Inflammatory macrophage treated with lipopolysaccharide for 1 hour (primary cell): ENCODE data around the gene KIF20B.

ENCODE experiments used
- DNase-seq, 2 donors: peaks; one replicate each; pipeline ENCODE4 v3.0.0-alpha.2; 2020 to 2022

The KIF20B gene, protein sequence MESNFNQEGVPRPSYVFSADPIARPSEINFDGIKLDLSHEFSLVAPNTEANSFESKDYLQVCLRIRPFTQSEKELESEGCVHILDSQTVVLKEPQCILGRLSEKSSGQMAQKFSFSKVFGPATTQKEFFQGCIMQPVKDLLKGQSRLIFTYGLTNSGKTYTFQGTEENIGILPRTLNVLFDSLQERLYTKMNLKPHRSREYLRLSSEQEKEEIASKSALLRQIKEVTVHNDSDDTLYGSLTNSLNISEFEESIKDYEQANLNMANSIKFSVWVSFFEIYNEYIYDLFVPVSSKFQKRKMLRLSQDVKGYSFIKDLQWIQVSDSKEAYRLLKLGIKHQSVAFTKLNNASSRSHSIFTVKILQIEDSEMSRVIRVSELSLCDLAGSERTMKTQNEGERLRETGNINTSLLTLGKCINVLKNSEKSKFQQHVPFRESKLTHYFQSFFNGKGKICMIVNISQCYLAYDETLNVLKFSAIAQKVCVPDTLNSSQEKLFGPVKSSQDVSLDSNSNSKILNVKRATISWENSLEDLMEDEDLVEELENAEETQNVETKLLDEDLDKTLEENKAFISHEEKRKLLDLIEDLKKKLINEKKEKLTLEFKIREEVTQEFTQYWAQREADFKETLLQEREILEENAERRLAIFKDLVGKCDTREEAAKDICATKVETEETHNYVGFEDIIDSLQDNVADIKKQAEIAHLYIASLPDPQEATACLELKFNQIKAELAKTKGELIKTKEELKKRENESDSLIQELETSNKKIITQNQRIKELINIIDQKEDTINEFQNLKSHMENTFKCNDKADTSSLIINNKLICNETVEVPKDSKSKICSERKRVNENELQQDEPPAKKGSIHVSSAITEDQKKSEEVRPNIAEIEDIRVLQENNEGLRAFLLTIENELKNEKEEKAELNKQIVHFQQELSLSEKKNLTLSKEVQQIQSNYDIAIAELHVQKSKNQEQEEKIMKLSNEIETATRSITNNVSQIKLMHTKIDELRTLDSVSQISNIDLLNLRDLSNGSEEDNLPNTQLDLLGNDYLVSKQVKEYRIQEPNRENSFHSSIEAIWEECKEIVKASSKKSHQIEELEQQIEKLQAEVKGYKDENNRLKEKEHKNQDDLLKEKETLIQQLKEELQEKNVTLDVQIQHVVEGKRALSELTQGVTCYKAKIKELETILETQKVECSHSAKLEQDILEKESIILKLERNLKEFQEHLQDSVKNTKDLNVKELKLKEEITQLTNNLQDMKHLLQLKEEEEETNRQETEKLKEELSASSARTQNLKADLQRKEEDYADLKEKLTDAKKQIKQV (N-terminal part only)

DNA sequence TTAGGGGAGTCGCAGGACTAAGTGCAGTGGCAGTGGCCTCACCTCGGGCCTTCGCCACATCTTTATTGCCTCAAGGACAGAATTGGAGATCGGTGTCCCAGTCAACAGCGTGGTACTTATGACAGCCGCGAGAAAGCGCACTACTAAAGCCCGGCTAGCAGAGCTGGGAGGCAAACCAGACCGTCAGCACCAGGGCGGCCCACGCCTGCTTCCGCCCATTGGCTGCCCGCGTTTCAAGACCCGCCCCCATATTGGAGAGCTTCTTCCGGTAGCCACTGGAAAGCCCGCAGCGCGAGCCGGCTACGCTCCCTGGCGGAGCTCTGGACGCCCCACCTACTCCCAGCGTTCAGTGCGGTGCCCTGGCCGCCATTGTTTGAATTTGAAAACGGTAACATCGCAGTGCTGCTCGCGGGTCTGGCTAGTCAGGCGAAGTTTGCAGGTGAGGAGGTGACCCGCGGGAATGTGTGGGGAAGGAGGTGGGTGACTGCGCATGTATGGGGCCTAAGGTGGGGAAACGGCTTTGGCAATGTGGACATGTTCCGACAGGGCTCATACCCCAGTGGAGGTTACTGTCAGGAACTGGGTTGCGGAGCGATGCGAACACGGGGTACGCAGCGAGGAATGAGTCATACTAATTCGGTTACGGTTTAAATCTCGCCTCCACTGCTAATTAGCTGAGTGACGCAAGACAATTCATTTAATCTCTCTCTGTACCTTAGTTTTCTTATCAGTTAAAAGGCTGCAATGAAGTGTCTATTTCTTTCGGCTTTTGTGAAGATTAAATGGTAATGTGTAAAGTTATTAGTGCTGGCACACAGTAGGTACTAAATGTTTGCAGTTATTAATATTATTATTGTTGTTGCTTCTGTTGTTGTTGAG is at the start of gene KIF20B:
TSS of gene KIF20B (plus strand) at position 349 of the 879 bp plus-strand sequence. CDS start 3,705 bp downstream, outside the sequence.
- DNase-seq, result peak; percentile 97 to 98

DNA sequence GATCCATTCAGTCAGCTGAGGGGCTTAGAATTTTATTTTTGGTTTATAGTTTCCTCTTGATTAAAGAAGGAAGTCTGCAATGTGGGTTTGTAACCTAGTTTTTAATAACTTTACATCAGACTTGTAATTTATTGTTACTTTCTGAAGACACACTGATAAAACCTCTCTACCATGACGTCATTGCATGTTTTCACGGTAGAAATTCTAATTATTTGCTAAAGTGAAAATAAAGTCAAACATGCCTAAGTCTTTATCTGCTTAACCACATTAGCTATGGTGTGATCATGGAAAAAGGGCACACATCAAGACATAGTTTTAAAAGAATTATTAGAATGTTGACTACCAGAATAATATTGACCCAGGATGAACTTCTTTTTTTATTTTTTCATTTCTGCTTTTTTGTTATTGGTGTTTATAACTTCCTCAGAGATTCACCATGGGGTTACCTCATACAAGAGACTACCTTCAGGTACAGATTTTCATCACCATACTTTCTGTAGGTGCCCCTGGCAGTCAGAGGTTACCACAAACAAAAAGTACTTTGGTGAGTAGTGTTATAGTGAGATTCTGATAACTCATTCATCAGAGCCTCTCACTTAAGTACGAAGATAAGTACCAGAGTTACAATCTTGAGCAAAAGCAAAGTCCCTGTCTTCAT is 49.3 kb upstream of the KIF20B start:
- DNase-seq, result no peak

DNA sequence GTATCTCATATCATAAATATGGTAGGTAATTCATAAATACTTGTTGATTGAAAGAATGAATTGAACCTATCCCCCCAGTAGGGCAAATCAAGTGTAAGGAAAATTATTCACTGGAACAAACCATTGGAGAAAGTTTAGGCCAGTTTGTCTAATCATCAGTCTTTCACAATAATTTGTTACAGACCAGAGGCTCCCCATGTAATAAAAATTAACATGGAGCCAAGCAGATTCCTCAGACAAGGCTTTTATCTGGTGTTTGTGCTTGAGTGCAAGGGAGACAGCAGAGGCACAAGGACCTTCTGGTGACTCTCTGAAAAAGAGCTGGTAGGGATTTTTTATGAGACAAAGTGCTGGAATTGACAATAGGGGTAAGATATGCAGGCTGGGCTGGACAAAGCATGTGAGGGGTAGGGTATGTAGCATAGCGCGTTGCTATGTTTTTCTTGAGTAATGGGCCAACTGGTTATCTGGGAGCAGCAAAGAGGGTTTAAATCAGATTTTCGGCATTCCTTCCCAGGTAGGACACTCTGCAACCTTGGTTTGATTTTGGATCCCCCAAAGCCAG is 48.5 kb upstream of the KIF20B start:
- no peak for DNase-seq

DNA sequence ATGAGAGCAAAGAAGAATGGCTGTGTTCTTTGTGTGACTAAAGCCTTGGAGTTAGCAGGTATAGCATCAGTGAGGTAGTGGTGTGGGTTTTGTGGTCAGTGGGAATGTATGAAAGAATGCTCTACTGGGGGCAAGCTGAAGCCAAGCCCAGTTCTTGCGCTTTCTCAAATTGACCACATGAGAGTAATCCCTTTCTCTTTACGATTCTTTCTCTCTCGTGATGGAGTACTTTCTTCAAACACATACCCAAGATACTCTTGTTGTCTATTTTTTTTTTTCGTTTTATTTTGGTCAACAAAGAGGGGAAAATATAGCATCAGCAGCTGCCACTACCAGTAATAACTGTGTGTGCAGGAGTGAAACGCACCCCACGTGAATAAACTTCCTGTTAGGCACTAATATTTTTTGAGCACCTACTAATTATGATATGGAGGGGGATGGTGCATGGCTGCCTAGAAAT is 48.0 kb upstream of the KIF20B start:
- no peak for DNase-seq

DNA sequence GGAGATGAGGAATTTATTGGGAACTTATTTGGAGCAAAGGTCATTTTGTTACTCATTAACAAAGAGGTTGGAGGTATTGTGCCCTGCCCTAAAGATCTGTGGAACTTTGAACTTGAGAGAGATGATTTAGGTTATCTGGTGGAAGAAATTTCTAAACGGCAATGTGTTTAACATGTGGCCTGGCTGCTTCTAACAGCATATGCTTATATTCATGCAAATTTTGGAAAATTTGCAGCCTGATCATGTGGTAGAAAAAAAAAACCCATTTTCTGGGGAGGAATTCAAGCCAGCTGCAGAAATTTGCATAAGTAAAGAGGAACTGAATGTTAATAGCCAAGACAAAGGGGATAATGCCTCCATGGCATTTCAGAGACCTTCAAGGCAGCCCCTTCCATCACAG is 45.7 kb upstream of the KIF20B start:
- DNase-seq, result peak; percentile 20 to 31

DNA sequence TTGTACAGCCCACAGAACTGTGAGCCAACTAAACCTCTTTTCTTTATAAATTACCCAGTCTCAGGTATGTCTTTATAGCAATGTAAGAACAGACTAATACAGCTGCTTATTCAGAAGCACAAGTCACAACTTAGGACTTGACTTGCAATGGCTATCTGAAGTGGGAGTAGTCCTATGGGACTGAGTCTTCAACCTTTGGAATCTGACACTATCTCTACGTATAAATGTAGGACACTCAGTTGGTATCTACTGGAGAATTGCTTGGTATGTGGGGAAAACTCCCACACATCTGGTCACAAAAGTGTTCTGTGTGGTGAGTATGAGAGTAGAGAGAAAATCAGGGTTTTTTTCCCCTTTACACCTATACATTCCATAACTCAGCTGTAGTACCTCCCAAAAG is 44.1 kb upstream of the KIF20B start:
- no peak for DNase-seq

DNA sequence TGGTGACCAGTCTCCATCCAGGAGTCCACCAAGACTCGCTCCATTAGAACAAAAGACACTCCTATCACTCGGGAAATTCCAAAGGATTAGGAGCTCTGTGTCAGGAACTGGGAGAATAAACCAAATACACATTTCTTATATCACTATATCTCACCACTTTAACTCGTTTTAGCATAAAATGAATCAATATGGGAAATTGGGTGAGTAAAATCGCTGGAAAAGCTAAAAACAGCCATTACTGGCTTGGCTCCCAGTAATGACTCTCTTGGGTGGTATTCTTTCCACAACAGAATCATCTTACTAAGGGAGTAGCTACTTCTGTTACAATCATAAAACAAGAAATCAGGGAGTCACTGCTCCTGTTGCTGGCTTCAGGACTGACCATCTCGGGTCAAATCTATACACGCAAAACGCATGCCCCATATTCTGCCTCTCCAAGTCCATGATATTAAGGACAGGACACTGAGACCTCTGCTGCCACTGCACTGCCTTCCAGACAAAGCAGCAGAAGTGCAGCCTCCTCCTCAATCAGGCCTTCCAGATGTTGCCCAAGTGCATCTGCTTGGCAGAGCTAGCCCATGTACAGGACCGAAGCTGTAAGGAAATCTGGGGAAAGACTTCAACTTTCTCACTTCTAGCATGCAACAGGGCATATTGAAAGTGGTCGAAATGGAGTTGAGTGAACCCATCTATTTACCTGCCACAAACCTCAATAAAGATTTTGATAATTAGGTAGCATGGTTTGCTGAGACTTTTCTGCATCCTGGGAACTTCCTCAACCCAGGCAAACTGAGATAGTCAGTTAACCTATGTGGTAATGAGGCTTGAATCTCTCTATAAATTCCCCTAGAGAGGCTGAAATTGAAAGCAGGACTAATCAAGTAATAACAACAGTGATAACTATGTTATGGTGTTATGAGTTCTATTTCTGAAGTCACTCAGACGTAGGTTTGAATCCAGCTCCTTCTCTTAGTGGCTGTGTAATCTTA is 42.0 kb upstream of the KIF20B start:
- no peak for DNase-seq

DNA sequence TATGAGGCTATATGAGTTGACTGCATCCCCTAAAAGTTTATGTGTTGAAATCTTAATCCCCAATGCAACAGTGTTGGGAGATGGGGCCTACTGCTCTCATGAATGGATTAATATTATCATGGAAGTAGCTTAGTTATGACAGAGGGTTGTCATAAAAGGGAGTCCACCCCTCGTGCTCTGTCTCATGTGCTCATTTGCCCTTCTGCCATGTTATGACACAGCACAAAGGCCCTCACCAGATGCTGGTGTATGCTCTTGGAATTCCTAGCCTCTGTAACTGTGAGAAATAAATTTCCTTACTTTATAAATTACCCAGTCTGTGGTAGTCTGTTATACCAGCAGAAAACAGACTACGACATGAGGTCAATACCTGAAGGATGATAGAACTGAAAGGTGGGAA is 38.8 kb upstream of the KIF20B start:
- no peak for DNase-seq

DNA sequence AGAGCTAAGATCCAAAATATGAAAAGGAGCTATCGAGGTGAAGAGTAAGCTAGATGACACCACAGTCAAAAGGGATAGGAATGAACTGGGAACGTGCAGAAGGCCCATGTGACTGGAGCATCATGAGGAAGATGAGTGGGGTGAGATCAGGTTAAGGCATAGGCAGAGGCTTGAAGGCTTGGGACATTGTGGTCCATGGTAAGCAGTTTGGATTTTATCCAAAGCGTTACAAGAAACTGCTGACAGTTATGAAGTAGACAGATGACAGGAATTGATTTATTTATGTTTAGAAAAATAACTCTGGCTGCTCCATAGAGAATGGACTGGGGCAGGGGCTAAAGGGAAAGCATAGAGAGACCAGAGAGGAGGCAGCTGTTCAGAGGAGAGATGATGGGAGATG is 38.2 kb upstream of the KIF20B start:
- DNase-seq, result no peak

DNA sequence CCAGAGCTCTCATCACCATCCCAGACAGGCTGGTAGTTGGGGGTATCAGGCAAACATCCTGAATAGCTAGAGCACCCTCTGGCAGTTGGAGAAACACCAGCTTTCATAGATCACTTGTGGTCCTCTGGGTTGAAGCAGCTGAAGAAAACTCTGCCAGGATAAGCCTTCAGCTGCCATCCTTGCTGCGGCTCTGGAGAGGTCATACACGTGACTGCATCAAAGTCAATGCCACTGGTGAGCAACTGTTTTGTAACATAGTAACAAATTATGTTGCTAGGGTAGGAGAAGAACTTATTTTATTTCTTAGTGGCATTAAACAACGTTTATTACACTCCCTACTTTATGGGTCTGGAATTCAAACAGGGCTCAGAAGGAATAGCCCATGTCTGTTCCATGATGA is 37.2 kb upstream of the KIF20B start:
- no peak for DNase-seq

DNA sequence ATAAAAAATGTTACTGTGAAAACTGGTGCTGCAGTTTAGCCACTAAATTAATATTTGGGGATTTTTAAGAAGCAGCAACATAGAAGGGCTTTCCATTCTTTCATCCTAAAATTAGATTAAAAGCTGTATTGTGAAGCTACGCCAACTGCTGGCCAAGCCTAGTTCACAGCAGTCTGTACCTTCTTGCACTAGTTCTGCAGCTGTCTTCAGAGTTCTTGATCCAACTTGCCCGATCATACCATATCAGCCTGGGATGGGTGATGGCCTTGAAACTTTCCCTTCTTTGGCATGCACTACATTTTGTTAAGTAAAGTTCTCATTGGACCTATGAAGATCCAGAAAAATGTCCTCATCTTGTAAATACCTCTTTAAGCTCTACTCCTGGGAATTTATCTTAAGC is 36.1 kb upstream of the KIF20B start:
- DNase-seq, result no peak

DNA sequence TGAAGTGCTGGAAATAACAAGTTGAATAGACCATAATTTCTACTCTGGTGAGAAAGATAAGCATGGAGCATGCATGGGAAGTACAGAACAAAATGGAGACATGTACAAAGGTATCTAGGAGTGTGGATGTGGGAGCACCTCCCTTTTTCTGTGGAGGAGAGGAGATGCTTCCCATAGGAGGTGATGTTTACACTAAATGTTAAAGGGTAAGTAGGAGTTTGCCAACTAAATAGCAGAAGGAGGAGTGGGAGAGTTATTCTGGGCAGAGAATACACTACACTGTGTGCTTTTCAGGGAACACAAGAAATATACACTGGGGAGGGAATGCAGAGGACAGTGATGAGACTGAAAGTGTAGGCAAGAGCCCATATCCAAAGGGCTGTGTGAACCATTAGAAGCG is 35.3 kb upstream of the KIF20B start:
- no peak for DNase-seq

DNA sequence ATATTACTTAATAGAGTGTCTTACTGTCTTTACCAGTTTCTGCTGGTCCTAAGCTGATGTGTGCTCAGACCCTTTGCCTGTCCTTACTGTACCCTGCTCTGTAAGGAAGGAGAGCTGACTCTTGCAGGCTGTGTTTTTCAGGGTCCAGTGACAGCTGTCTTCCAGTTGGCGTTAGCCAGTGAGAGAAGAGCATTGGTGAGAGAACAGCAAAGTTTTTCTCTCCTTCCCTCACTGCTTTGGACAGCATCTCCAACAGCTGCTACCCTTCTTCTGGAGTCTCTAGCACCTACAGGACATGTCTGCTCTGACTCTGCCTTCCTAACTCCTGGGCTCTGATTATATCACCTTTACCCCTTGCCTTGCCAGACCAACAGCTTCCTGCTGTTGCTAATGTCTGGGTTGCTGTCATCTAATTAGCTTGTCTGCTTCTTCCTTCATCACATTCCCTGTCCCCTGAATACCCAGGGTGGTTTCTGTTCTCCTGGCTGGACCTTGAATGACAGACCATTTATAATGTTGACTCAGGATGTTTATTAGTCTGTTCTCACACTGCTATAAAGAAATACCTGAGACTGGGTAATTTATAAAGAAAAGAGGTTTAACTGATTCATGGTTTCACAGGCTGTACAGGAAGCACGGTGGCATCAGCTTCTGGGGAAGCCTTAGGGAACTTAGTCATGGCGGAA is 32.9 kb upstream of the KIF20B start:
- DNase-seq, result no peak

DNA sequence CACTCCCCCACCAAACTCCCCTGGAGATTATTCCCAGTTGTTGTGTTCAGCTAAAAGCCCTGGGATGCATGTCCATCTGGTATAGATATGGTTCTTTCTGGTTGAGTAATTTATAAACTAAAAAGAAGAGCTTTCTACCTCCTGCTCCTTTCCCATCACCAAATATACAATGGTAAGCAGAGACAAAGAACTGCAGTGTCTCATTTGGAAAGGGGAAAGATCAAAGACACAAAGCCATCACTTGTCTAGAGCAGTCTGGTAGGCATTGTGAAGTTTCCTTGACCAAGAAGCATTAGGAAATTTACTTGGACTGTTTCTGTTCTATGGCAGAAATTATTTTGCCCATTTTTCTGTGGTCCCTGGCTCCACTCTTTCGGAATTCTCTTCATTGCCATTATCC is 31.4 kb upstream of the KIF20B start:
- DNase-seq, result no peak

DNA sequence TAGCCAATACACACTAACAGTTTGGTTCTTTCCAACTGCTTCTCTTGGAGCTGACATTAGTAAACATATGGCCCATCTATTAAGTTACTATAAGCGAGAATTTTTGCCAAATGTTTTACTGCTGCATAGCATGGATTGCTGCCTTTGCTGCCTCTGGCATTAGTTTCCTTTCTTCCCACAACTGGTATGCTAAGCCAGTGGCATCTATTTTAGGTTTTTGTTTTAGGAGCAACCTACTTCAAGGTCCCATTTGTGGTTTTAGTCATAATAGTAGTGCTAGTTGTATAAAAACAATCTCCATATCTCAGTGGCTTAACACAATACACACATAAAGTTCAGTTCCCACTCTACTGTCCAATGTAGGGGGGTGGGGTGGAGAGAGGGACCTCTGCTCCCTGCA is 30.5 kb upstream of the KIF20B start:
- DNase-seq, result no peak

DNA sequence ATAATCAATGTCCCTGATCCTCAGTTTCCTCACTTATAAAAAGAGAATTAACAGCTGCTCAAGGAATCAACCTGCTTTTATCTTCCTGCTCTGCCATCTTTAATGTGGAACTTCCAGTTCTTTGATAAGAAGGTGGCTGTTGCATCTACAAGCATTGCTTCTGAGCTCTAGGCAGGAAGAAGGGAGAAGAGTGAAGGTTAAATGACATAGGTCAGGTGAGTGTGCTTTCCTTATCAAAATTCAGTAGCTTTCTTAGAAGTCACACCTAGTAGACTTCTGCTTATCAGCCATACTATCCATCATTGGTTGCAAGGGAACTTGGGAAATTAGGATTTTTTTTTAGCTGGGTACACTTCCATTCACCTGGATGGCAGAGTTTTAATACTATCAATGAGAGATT is 24.0 kb upstream of the KIF20B start:
- no peak for DNase-seq

DNA sequence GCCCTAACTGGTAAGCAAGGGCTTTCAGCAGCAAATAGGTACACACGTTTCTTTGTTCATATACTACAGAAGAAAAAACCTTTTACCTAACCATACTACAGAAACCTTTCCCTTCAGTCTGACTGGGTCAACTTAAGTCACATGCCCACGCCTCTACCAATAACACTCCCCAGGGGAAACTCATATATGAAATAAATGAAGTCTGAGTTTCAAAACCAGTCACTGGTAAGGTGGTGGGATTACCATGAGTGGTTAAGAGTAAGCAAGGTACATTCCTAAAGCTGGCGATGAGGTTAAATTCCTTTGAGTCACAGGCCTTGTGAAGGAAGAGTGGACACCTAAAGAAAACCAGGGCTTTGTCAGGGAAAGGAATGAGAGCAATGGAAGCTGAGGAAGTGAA is 21.4 kb upstream of the KIF20B start:
- DNase-seq, result no peak

DNA sequence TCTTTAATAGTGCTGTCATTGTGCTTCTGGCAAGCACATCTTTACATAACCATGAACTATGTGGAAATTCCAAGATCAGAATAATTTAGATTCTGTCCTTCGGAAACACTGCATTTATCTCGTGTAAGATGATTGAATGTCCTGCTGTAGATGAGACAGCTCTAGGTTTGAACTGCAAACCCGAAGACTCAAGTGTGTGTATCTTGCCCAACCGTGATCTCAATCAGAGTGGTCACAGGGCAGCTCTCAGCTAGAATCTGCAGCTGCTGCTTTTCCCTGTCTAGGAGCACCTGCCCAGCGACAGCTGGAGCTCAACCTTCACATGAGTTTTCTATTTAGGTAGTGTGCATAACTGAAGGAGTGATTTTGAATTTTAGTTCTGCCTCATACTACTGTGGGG is 17.5 kb upstream of the KIF20B start:
- no peak for DNase-seq

DNA sequence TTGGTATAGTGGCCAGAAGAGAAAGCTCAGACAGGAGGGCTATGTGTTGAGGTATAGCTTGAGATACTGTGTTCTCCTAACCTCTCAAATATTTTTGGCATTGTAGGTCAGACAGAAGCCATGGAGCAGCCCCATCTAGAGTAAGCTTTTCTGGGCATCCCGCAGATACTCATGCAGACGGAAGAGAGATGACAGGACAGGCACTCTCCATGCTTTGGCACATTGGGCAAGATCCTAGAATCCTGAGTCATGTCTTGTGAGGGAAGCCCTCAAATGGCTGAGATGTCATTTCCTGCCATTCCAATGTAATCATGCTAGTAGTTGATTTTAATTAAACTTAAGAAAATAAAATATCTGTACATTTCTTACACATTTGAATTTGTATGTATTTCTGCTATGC is 16.8 kb upstream of the KIF20B start:
- peak; percentile 67 to 79 for DNase-seq
